H1 (cell line): ENCODE results near the gene EMP2. TPM values are rescaled to one million over a fixed set of nuclear protein-coding genes. Genes with fewer than 3 reads are reported as not detected.

Experiments
- CTCF ChIA-PET: fragments of 300-600 bp; sonication (Branson Sonifier 250); formaldehyde crosslinking; loops from one replicate; lab custom pipeline; 2021; ENCODE audit not compliant: partially characterized antibody; lab: Charles Lee
- POLR2A ChIA-PET: fragments of 300-600 bp; sonication (Branson Sonifier 250); formaldehyde crosslinking; loops from one replicate; lab custom pipeline; 2021; ENCODE audit warnings: inconsistent platforms; ENCODE audit not compliant: partially characterized antibody; lab: Charles Lee
- DNase-seq, 2 experiments: peaks; one replicate each; pipeline versions ENCODE4 v3.0.0 to v3.0.0-alpha.2; 2010 to 2022; ENCODE audit warnings: low spot score in 2 of 2, low read depth in 1 of 2, mixed read lengths in 1 of 2
- FAIRE-seq: peaks from 2 replicates; lab custom pipeline; 2011; peaks lifted over from hg19 to GRCh38; lab: Jason Lieb, UNC
- H2AFZ ChIP-seq: 2 replicates; pipeline ENCODE4 v1.8.1; 2012; ENCODE audit warnings: low read length, inconsistent platforms
- H2AK5ac ChIP-seq: 2 replicates; pipeline ENCODE4 v1.6.1; 2013; ENCODE audit warnings: low read depth, low read length
- H2BK120ac ChIP-seq: replicated peaks from 2 replicates; pipeline ENCODE3; 2013; ENCODE audit warnings: low read depth, low read length, inconsistent platforms
- H2BK12ac ChIP-seq: 2 replicates; pipeline ENCODE4 v1.6.1; 2013; ENCODE audit warnings: low read depth, low read length
- H2BK15ac ChIP-seq: 2 replicates; pipeline ENCODE4 v1.6.1; 2013; ENCODE audit warnings: low read length
- H2BK20ac ChIP-seq: 2 replicates; pipeline ENCODE4 v1.6.1; 2013; ENCODE audit warnings: low read length
- H2BK5ac ChIP-seq: 2 replicates; pipeline ENCODE4 v1.6.1; 2013; ENCODE audit warnings: low read depth, low read length
- H3K14ac ChIP-seq: 2 replicates; pipeline ENCODE4 v1.6.1; 2013; ENCODE audit warnings: inconsistent platforms; ENCODE audit not compliant: insufficient read length
- H3K18ac ChIP-seq: 2 replicates; pipeline ENCODE4 v1.6.1; 2013; ENCODE audit warnings: low read length; ENCODE audit errors: extremely low read depth
- H3K23ac ChIP-seq: 2 replicates; pipeline ENCODE4 v1.6.1; 2013; ENCODE audit warnings: inconsistent platforms; ENCODE audit not compliant: insufficient read length
- H3K23me2 ChIP-seq: 2 replicates; pipeline ENCODE4 v1.6.1; 2013; ENCODE audit warnings: low read depth, low read length
- H3K27ac ChIP-seq: 2 replicates; pipeline ENCODE4 v1.6.1; 2011; ENCODE audit warnings: low read depth, low read length, inconsistent platforms
- H3K27me3 ChIP-seq, 4 experiments: replicated peaks in 1 of 4; 1 replicate in 1 of 4; 2 replicates in 3 of 4; pipeline versions ENCODE4 v1.6.1 to v1.8.1; 2011 to 2013; ENCODE audit warnings: low read length in 3 of 4, mild to moderate bottlenecking in 3 of 4, inconsistent platforms in 2 of 4, mixed read lengths in 2 of 4, moderate library complexity in 1 of 4; ENCODE audit not compliant: control insufficient read depth in 3 of 4, insufficient read depth in 3 of 4; ENCODE audit errors: extremely low read depth in 1 of 4
- H3K36me3 ChIP-seq, 4 experiments: 2 replicates each; pipeline versions ENCODE4 v1.6.1 to v1.8.1; 2011 to 2013; ENCODE audit warnings: mild to moderate bottlenecking in 4 of 4, low read length in 3 of 4, moderate library complexity in 2 of 4, control low read depth in 1 of 4, inconsistent platforms in 1 of 4; ENCODE audit not compliant: insufficient read depth in 4 of 4, control insufficient read depth in 2 of 4
- H3K4ac ChIP-seq: replicated peaks from 2 replicates; pipeline ENCODE3; 2013; ENCODE audit warnings: low read length, low read depth, mixed read lengths, inconsistent platforms; ENCODE audit not compliant: insufficient read length
- H3K4me1 ChIP-seq, 4 experiments: replicated peaks in 1 of 4; 1 replicate in 1 of 4; 2 replicates in 3 of 4; pipeline versions ENCODE4 v1.6.1 to v1.8.1; 2011 to 2013; ENCODE audit warnings: low read length in 3 of 4, inconsistent platforms in 2 of 4, mixed read lengths in 1 of 4; ENCODE audit not compliant: insufficient read depth in 4 of 4, control insufficient read depth in 3 of 4
- H3K4me2 ChIP-seq, 2 experiments: 2 replicates each; pipeline versions ENCODE4 v1.6.1 to v1.8.1; 2011 to 2013; ENCODE audit warnings: low read depth in 2 of 2, low read length in 2 of 2, control low read depth in 1 of 2, inconsistent platforms in 1 of 2, mild to moderate bottlenecking in 1 of 2; ENCODE audit not compliant: insufficient read depth in 1 of 2
- H3K4me3 ChIP-seq, 4 experiments: fragments of 200-600, 300-600 bp in 1 of 4; sonication (generic), shearing (Covaris generic), sonication (Bioruptor Twin) in 1 of 4; 2 replicates each; pipeline versions ENCODE4 v1.5.1 to v1.8.1; 2011 to 2016; ENCODE audit warnings: low read length in 4 of 4, low read depth in 3 of 4, control low read depth in 2 of 4, inconsistent platforms in 2 of 4, mild to moderate bottlenecking in 2 of 4, mixed read lengths in 1 of 4, moderate library complexity in 1 of 4; ENCODE audit not compliant: insufficient read depth in 2 of 4; ENCODE audit errors: extremely low read depth in 1 of 4
- H3K56ac ChIP-seq: replicated peaks from 2 replicates; pipeline ENCODE3; 2013; ENCODE audit warnings: low read depth, mild to moderate bottlenecking, mixed read lengths, low read length, inconsistent platforms; ENCODE audit not compliant: insufficient read length
- H3K79me1 ChIP-seq: 2 replicates; pipeline ENCODE4 v1.6.1; 2013; ENCODE audit warnings: low read depth, low read length, control low read depth
- H3K79me2 ChIP-seq, 2 experiments: 2 replicates each; pipeline versions ENCODE4 v1.6.1 to v1.8.1; 2012 to 2013; ENCODE audit warnings: low read length in 2 of 2, mild to moderate bottlenecking in 2 of 2, inconsistent platforms in 1 of 2; ENCODE audit not compliant: insufficient read depth in 2 of 2, control insufficient read depth in 1 of 2
- H3K9ac ChIP-seq, 4 experiments: replicated peaks in 1 of 4; 1 replicate in 1 of 4; 2 replicates in 3 of 4; pipeline versions ENCODE4 v1.6.1 to v1.8.1; 2011 to 2013; ENCODE audit warnings: low read depth in 3 of 4, low read length in 3 of 4, control low read depth in 2 of 4, mild to moderate bottlenecking in 2 of 4, moderate library complexity in 2 of 4, inconsistent platforms in 1 of 4; ENCODE audit errors: extremely low read depth in 1 of 4
- H3K9me3 ChIP-seq, 2 experiments: 2 replicates each; pipeline versions ENCODE4 v1.6.1 to v1.8.1; 2012 to 2013; ENCODE audit warnings: mild to moderate bottlenecking in 2 of 2, moderate library complexity in 2 of 2, control low read depth in 1 of 2, inconsistent platforms in 1 of 2, low read depth in 1 of 2, low read length in 1 of 2, mixed read lengths in 1 of 2; ENCODE audit not compliant: insufficient read depth in 2 of 2
- H4K20me1 ChIP-seq, 2 experiments: replicated peaks in 1 of 2; 2 replicates each; pipeline versions ENCODE3 to v1.8.1; 2011 to 2013; ENCODE audit warnings: inconsistent platforms in 2 of 2, low read length in 2 of 2, mild to moderate bottlenecking in 1 of 2; ENCODE audit not compliant: insufficient read depth in 2 of 2, control insufficient read depth in 1 of 2
- H4K5ac ChIP-seq: 2 replicates; pipeline ENCODE4 v1.6.1; 2013; ENCODE audit warnings: low read length, low read depth, mixed read lengths, inconsistent platforms; ENCODE audit not compliant: insufficient read length
- H4K8ac ChIP-seq: 2 replicates; pipeline ENCODE4 v1.8.0; 2013; ENCODE audit warnings: mild to moderate bottlenecking, moderate library complexity, low read length, inconsistent platforms; ENCODE audit not compliant: insufficient read depth; ENCODE audit errors: extremely low read depth
- H4K91ac ChIP-seq: replicated peaks from 2 replicates; pipeline ENCODE3; 2013; ENCODE audit warnings: low read length, mixed read lengths, inconsistent platforms; ENCODE audit not compliant: insufficient read length
- SAP30 ChIP-seq: fragments of 300-600 bp; sonication (generic); IDR thresholded peaks from 2 replicates; pipeline ENCODE4 v1.7.1; 2012; ENCODE audit warnings: low read length, moderate library complexity, mild to moderate bottlenecking, inconsistent platforms; ENCODE audit not compliant: insufficient read depth, insufficient replicate concordance
- TAF1 ChIP-seq: IDR thresholded peaks from 2 replicates; pipeline ENCODE4 v1.6.1; 2011; ENCODE audit warnings: mild to moderate bottlenecking, low read depth, low read length
- TBP ChIP-seq: IDR thresholded peaks from 2 replicates; pipeline ENCODE4 v1.6.1; 2011; ENCODE audit warnings: low read depth, low read length, improper control_type of control experiment
- WGBS, 2 experiments: shearing (Covaris generic) in 1 of 2; methylation state at CpG; one replicate each; pipeline versions ENCODE4 v1.1.6 to v1.1.7; 2013 to 2015; ENCODE audit warnings: low lambda C conversion rate in 2 of 2, mixed read lengths in 2 of 2, inconsistent platforms in 1 of 2, low coverage in 1 of 2, missing lambda C conversion rate in 1 of 2; ENCODE audit not compliant: insufficient replicate concordance in 2 of 2, insufficient coverage in 1 of 2, insufficient read length in 1 of 2; ENCODE audit errors: extremely low coverage in 1 of 2, missing lambda C conversion rate in 1 of 2; 5-methylcytosine and 5-hydroxymethylcytosine counted together
- polyA plus RNA-seq, 7 experiments: library from polyadenylated mRNA; depleted of rRNA in 3 of 7; stranded (reverse) in 5 of 7; unstranded in 2 of 7; fragments of >200 nt in 5 of 7; fragments of 200-250 nt in 2 of 7; gene quantifications; 1 replicate in 5 of 7; 2 replicates in 1 of 7; 4 replicates in 1 of 7; pipeline versions ENCODE4 v1.2.1 to v1.2.3, GENCODE V29; 2011 to 2013; ENCODE audit warnings: missing spikeins in 2 of 7, mixed read lengths in 2 of 7
- total RNA-seq: library from RNA; stranded (reverse); fragmentation: NEBNext Ultra II Directional; extraction: Animal tissue kit (Norgen Biotek cat#: 25700); gene quantifications from 2 replicates; pipeline ENCODE4 v1.2.1, GENCODE V29; 2021
- TF ChIP-seq, protein P1 (sequence below): IDR thresholded peaks from 2 replicates; pipeline ENCODE4 v1.6.1; 2012; ENCODE audit warnings: inconsistent platforms

EMP2 gene
- total and polyA plus RNA-seq, 2 of the 8 experiments (the other 6 are each of a cell fraction or from before 2014, with no cell fraction given) = 22.6 to 23.3 TPM

DNA sequence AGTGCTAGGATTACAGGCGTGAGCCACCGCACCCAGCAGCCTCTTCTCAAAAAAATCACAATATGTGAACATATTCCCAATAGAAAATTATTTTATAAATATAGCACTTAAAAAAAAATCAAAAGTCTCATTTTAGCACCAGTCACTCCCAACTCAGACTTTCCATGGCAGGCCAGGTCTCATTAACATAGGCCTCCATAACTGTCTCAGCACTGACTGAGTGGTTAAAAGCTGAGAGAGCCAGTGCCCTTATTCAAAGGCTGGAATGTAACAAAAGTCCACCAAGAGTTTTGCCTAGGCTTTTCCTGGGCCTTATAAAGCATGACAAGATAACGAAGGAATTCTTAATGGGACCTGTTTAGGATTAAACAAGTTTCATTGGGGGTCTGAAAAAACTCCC is 79.8 kb downstream of the EMP2 start:
- Histone ChIP-seq H3K14ac (no peak overlapping the region), H3K4me2 (no peak overlapping the region), H4K91ac (no peak overlapping the region), H3K79me1 (no peaks in the 10 kb centered on the region), H3K27me3 (no peaks in the 10 kb centered on the region), H2BK12ac (no peak overlapping the region), H2BK5ac (no peak overlapping the region), H2BK120ac (no peak overlapping the region), H3K23ac (no peak overlapping the region), H3K79me2 (no peaks in the 10 kb centered on the region), H4K20me1 (no peaks in the 10 kb centered on the region), H3K56ac (no peak overlapping the region), H3K9ac (no peak overlapping the region), H4K5ac (no peak overlapping the region), H3K27ac (no peak overlapping the region), H3K4ac (no peak overlapping the region), H3K4me1 (peaks cover 0 to 15% (median 5%) of the 10 kb centered on the region in 4 experiments; a peak in 5 of 7 replicates), H2AFZ (no peak overlapping the region), H3K36me3 (no peaks in the 10 kb centered on the region), H4K8ac (no peak overlapping the region), H3K4me3 (no peak overlapping the region), H2AK5ac (no peak overlapping the region), H3K9me3 (peaks cover 0 to 6% of the 10 kb centered on the region in 2 experiments; a peak in 2 of 4 replicates), H2BK20ac (no peak overlapping the region), H2BK15ac (no peak overlapping the region), H3K18ac (no peak overlapping the region; the same call in 1 of the 2 replicates), H3K23me2 (no peaks in the 10 kb centered on the region)
- CTCF ChIA-PET = interaction anchor here (0.7 kb wide), 1 partner anchor 76 kb away, joined by 3 read pairs; no protein-coding TSS in a partner anchor
- WGBS, 2 experiments = 93% methylated on average over 3 of the region's 3 CpGs; no CpG with 5 or more reads in 1 of the 2 experiments
- POLR2A ChIA-PET = no interaction called here
- FAIRE-seq = no peak
- TF ChIP-seq TAF1 (no peak), TBP (no peak), SAP30 (no peak)
- TF ChIP-seq, protein P1, sequence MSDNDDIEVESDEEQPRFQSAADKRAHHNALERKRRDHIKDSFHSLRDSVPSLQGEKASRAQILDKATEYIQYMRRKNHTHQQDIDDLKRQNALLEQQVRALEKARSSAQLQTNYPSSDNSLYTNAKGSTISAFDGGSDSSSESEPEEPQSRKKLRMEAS = no peak
- no peak for DNase-seq
